BJ (cell line): Measurements from ENCODE around the gene OR6K3. TPM values are rescaled to one million over a fixed set of nuclear protein-coding genes. Genes with fewer than 3 reads are reported as not detected.

Experiments used
- CTCF ChIA-PET: fragments of 350-600 bp; formaldehyde crosslinking; extraction: SDS; loops from one replicate; lab custom pipeline; 2021; ENCODE audit warnings: antibody characterized with exemption, inconsistent platforms; lab: Yijun Ruan, JAX
- POLR2A ChIA-PET: fragments of 300-600 bp; sonication (Branson Sonifier 250); formaldehyde crosslinking; extraction: SDS; loops from one replicate; lab custom pipeline; 2021; ENCODE audit warnings: antibody characterized with exemption; lab: Charles Lee
- DNase-seq: peaks from one replicate; pipeline ENCODE4 v3.0.0-alpha.2; 2011; ENCODE audit warnings: low read depth
- H3K27me3 ChIP-seq: 2 replicates; pipeline ENCODE4 v1.6.0; 2011; ENCODE audit warnings: low read length; ENCODE audit not compliant: control insufficient read depth, insufficient read depth
- H3K36me3 ChIP-seq: 2 replicates; pipeline ENCODE4 v1.5.1; 2011; ENCODE audit warnings: low read length; ENCODE audit not compliant: control insufficient read depth, insufficient read depth
- H3K4me3 ChIP-seq: 2 replicates; pipeline ENCODE4 v1.5.1; 2011; ENCODE audit warnings: low read depth, mild to moderate bottlenecking, control low read depth, low read length
- CTCF ChIP-seq: IDR thresholded peaks from 2 replicates; pipeline ENCODE4 v1.5.1; 2011; ENCODE audit warnings: low read depth, mild to moderate bottlenecking, control low read depth, inconsistent platforms, low read length, moderate library complexity; ENCODE audit not compliant: insufficient read depth
- polyA plus RNA-seq: library from polyadenylated mRNA; depleted of rRNA; stranded (reverse); fragments of >200 nt; gene quantifications from 2 replicates; pipeline ENCODE4 v1.2.3, GENCODE V29; 2011; rRNA removed

The OR6K3 gene
- polyA plus RNA-seq, 1 experiment = not detected

DNA sequence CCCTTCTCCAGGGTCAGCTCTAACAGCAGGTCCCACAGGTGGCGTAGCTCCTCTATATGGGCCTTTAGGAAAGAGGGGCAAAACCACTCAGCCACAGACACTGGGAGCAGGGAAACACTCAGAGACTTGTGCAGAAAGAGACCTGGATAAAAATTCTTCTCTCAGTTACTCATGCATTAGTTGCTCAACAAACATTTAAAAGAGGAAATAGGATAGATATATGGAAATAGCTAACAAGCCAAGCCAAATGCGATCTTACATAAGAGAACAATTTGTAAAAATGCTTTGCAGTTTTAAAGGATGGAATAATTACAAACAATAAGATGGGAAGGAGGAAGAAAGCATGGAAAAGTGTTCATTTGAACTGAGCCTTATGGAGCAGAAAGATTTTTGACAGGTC, 38.9 kb downstream of the OR6K3 start:
- no peaks in the 10 kb centered on the region for H3K27me3 ChIP-seq
- no peaks in the 10 kb centered on the region for H3K36me3 ChIP-seq
- TF ChIP-seq CTCF = no peak
- no peak overlapping the region for H3K4me3 ChIP-seq
- ChIA-PET POLR2A (no interaction called here), CTCF (no interaction called here)
- no peak for DNase-seq

GRCh38 chr1:158679289-158679688, 41.2 kb downstream of the OR6K3 start:
- no peak for TF ChIP-seq CTCF
- ChIA-PET POLR2A (no interaction called here), CTCF (no interaction called here)
- Histone ChIP-seq H3K27me3 (no peaks in the 10 kb centered on the region), H3K36me3 (no peaks in the 10 kb centered on the region), H3K4me3 (no peak overlapping the region)
- DNase-seq = no peak

DNA sequence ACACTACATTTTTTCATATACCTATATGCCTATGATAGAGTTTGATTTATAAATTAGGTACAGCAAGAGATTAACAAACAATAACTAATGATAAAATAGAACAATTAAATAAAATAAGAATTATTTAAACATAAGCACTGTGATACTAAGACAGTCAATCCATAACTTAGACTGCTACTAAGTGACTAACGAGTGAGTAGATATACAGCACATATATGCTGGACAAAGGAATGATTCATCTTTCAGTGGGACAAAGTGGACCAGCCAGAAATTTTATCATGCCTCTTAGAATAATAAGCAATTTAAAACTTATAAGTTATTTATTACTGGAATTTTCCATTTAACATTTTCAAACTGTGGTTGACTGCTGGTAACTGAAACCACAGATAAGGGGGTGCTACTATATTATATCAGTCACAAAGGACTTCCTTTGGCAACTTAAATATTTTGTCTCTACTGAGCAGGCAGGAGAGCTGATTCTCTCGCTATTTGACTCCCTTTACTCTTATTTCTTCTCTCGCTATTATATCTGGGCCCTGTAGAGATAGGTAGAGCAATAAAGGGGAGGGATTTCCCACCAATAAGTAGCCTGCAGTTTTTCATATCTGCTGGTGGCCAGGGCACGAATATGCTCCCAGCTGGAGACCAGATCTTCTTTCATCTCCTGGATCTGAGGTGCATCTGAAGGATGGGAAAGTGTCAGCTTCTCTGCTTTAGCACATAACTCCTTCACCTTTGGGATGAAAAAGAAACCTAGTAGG, 44.8 kb downstream of the OR6K3 start:
- POLR2A ChIA-PET = no interaction called here
- no peaks in the 10 kb centered on the region for H3K27me3 ChIP-seq
- no peak for DNase-seq
- H3K4me3 ChIP-seq = no peak overlapping the region
- CTCF ChIA-PET = no interaction called here
- no peaks in the 10 kb centered on the region for H3K36me3 ChIP-seq
- no peak for TF ChIP-seq CTCF

DNA sequence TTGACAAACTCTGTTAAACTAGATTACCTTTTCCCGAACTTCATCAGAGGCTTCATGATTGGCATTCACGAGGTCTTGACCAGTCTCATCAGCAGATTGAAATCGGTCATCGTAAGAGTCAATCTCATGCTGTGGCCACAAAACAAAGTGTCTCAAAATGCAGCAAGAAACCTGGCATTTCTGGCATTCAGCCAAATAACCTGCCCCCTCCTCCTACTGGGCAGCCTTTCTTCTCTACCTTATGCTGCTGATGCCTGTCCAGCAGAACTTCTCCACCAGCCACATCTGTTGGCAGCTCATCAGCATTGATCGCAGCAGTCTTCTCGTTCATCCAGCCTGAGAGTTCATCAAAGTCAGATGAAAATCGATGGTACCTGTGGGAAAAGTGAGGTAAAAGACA, 46.2 kb downstream of the OR6K3 start:
- POLR2A ChIA-PET = no interaction called here
- Histone ChIP-seq H3K27me3 (no peaks in the 10 kb centered on the region), H3K36me3 (no peaks in the 10 kb centered on the region), H3K4me3 (no peak overlapping the region)
- DNase-seq = no peak
- TF ChIP-seq CTCF = no peak
- CTCF ChIA-PET = no interaction called here

Other genes with a start within 250 kb of the OR6K3 start
- not detected in 2 replicates for gene OR10R2, start 248.5 kb downstream of the OR6K3 start, polyA plus RNA-seq
- not detected in 2 replicates for gene OR6Y1, start 166.3 kb downstream of the OR6K3 start, polyA plus RNA-seq
- not detected in 2 replicates for gene OR6P1, start 150.1 kb downstream of the OR6K3 start, polyA plus RNA-seq
- gene OR10X1, start 140.8 kb downstream of the OR6K3 start, polyA plus RNA-seq = not detected in 2 replicates
- gene OR10Z1, start 115.5 kb downstream of the OR6K3 start, polyA plus RNA-seq = not detected in 2 replicates
- not detected in 2 replicates for gene SPTA1, start 34.0 kb downstream of the OR6K3 start, polyA plus RNA-seq
- gene OR6K2, start 20.1 kb downstream of the OR6K3 start, polyA plus RNA-seq = not detected in 2 replicates
- not detected in 2 replicates for gene OR6K6, start 34.0 kb upstream of the OR6K3 start, polyA plus RNA-seq
- not detected in 2 replicates for gene OR6N1, start 51.5 kb upstream of the OR6K3 start, polyA plus RNA-seq
- not detected in 2 replicates for gene OR6N2, start 60.5 kb upstream of the OR6K3 start, polyA plus RNA-seq
- gene MNDA, start 110.6 kb upstream of the OR6K3 start, polyA plus RNA-seq = not detected in 2 replicates
- not detected in 2 replicates for gene PYHIN1, start 210.8 kb upstream of the OR6K3 start, polyA plus RNA-seq